GM19193 (cell line): ENCODE measurements around the gene NTNG2.

Experiments
- POLR2A ChIP-seq: IDR thresholded peaks from 4 replicates; pipeline ENCODE4 v1.6.1; 2011; ENCODE audit not compliant: insufficient read depth, insufficient read length; ENCODE audit errors: extremely low read depth

The NTNG2 gene

GRCh38 chr9:132162764-132163456 lies 1.1 kb downstream of the NTNG2 start:
- TF ChIP-seq POLR2A = no peak

- no peak for TF ChIP-seq POLR2A
Observed at GRCh38 chr9:132163457-132163875, 1.6 kb downstream of the NTNG2 start.

- TF ChIP-seq POLR2A = no peak
Observed at GRCh38 chr9:132163876-132164603, 2.2 kb downstream of the NTNG2 start.

- no peak for TF ChIP-seq POLR2A
Observed at GRCh38 chr9:132164604-132165362, 2.9 kb downstream of the NTNG2 start.

- no peak for TF ChIP-seq POLR2A
Observed at GRCh38 chr9:132166599-132166998, 4.7 kb downstream of the NTNG2 start.

- TF ChIP-seq POLR2A = no peak
Observed at GRCh38 chr9:132167192-132167591, 5.3 kb downstream of the NTNG2 start.

- TF ChIP-seq POLR2A = no peak
Observed at GRCh38 chr9:132168347-132168746, 6.5 kb downstream of the NTNG2 start.

GRCh38 chr9:132168851-132169250 lies 7.0 kb downstream of the NTNG2 start:
- no peak for TF ChIP-seq POLR2A

- no peak for TF ChIP-seq POLR2A
Observed at GRCh38 chr9:132169672-132170392, 8.0 kb downstream of the NTNG2 start.

- TF ChIP-seq POLR2A = no peak
Observed at GRCh38 chr9:132171702-132172101, 9.8 kb downstream of the NTNG2 start.

GRCh38 chr9:132172185-132172584 lies 10.3 kb downstream of the NTNG2 start:
- TF ChIP-seq POLR2A = no peak

- no peak for TF ChIP-seq POLR2A
Observed at GRCh38 chr9:132175431-132175830, 13.6 kb downstream of the NTNG2 start.

GRCh38 chr9:132176338-132176737 lies 14.5 kb downstream of the NTNG2 start:
- no peak for TF ChIP-seq POLR2A

- TF ChIP-seq POLR2A = no peak
Observed at GRCh38 chr9:132181796-132182313, 20.0 kb downstream of the NTNG2 start.
